SJSA1 (cell line): ENCODE measurements around the gene HSD17B2. TPM values are rescaled to one million over a fixed set of nuclear protein-coding genes. Genes with fewer than 3 reads are reported as not detected.
"Not testable (repeated sequence)": the region's sequence is repeated elsewhere in the genome, so short reads cannot be mapped to it uniquely, and the experiment has no call there.

Experiments used
- DNase-seq, 2 experiments: peaks; one replicate each; pipeline ENCODE4 v3.0.0-alpha.2; 2015 to 2020; ENCODE audit warnings: low spot score in 2 of 2, low read depth in 1 of 2
- H3K27ac ChIP-seq: fragments of 250-450 bp; sonication (Bioruptor Pico); 2 replicates; pipeline ENCODE4 v1.5.1; 2020; ENCODE audit warnings: mild to moderate bottlenecking, moderate library complexity
- H3K27me3 ChIP-seq: fragments of 250-450 bp; sonication (Bioruptor Pico); replicated peaks from 2 replicates; pipeline ENCODE4 v1.5.1; 2020; ENCODE audit warnings: mild to moderate bottlenecking, moderate library complexity
- H3K36me3 ChIP-seq: fragments of 250-450 bp; sonication (Bioruptor Pico); 2 replicates; pipeline ENCODE4 v1.5.1; 2020; ENCODE audit warnings: mild to moderate bottlenecking
- H3K4me1 ChIP-seq: fragments of 250-450 bp; sonication (Bioruptor Pico); replicated peaks from 2 replicates; pipeline ENCODE4 v1.6.1; 2021; ENCODE audit warnings: mild to moderate bottlenecking
- H3K4me3 ChIP-seq: fragments of 250-450 bp; sonication (Bioruptor Pico); 2 replicates; pipeline ENCODE4 v1.5.1; 2020; ENCODE audit warnings: mild to moderate bottlenecking
- H3K9me3 ChIP-seq: fragments of 250-450 bp; sonication (Bioruptor Pico); replicated peaks from 2 replicates; pipeline ENCODE4 v1.5.1; 2020; ENCODE audit warnings: mild to moderate bottlenecking
- total RNA-seq: library from RNA; depleted of rRNA; stranded (reverse); fragments of >200 nt; shearing (Covaris generic); gene quantifications from 2 replicates; pipeline ENCODE4 v1.2.3, GENCODE V29; 2014

The HSD17B2 gene
- total RNA-seq, 1 experiment from 2014 or later, result 2.0 TPM

- Histone ChIP-seq H3K4me1 (no peaks in the 10 kb centered on the region), H3K27ac (no peak overlapping the region), H3K4me3 (no peak overlapping the region), H3K36me3 (no peaks in the 10 kb centered on the region), H3K27me3 (no peaks in the 10 kb centered on the region; the same call in 1 of the 2 replicates), H3K9me3 (no peaks in the 10 kb centered on the region)
- DNase-seq, result no peak
Measured at GRCh38 chr16:82116535-82116934, 81.5 kb downstream of the HSD17B2 start.

- Histone ChIP-seq H3K27me3 (peaks cover under 1% of the 10 kb centered on the region; the same call in 1 of the 2 replicates), H3K4me3 (no peak overlapping the region), H3K9me3 (no peaks in the 10 kb centered on the region), H3K4me1 (no peaks in the 10 kb centered on the region), H3K36me3 (no peaks in the 10 kb centered on the region), H3K27ac (no peak overlapping the region)
- no peak for DNase-seq
Measured at GRCh38 chr16:82118749-82119148, 83.7 kb downstream of the HSD17B2 start.

GRCh38 chr16:82119405-82119804, 84.4 kb downstream of the HSD17B2 start:
- DNase-seq, result no peak
- peaks cover 4% of the 10 kb centered on the region; the same call in 1 of the 2 replicates for H3K27me3 ChIP-seq
- H3K36me3 ChIP-seq, result no peaks in the 10 kb centered on the region
- H3K27ac ChIP-seq, result no peak overlapping the region
- H3K4me1 ChIP-seq, result no peaks in the 10 kb centered on the region
- no peaks in the 10 kb centered on the region for H3K9me3 ChIP-seq
- no peak overlapping the region for H3K4me3 ChIP-seq

GRCh38 chr16:82124651-82125050, 89.6 kb downstream of the HSD17B2 start:
- Histone ChIP-seq H3K27ac (no peak overlapping the region), H3K4me1 (no peaks in the 10 kb centered on the region), H3K4me3 (no peak overlapping the region), H3K36me3 (no peaks in the 10 kb centered on the region), H3K27me3 (peaks cover 7% of the 10 kb centered on the region; the same call in 1 of the 2 replicates), H3K9me3 (no peaks in the 10 kb centered on the region)
- DNase-seq, result no peak

GRCh38 chr16:82129881-82130280, 94.8 kb downstream of the HSD17B2 start:
- H3K27ac ChIP-seq, result no peak overlapping the region
- DNase-seq, result no peak
- no peaks in the 10 kb centered on the region for H3K4me1 ChIP-seq
- no peaks in the 10 kb centered on the region for H3K9me3 ChIP-seq
- H3K36me3 ChIP-seq, result no peaks in the 10 kb centered on the region
- no peak overlapping the region for H3K4me3 ChIP-seq
- peaks cover 3% of the 10 kb centered on the region; the same call in 1 of the 2 replicates for H3K27me3 ChIP-seq

- no peak for DNase-seq
Measured at GRCh38 chr16:82133798-82134197, 98.7 kb downstream of the HSD17B2 start.

GRCh38 chr16:82134846-82135245, 99.8 kb downstream of the HSD17B2 start:
- H3K27ac ChIP-seq, result no peak overlapping the region
- no peaks in the 10 kb centered on the region for H3K27me3 ChIP-seq
- no peak for DNase-seq
- no peaks in the 10 kb centered on the region for H3K9me3 ChIP-seq
- no peaks in the 10 kb centered on the region; the same call in 1 of the 2 replicates for H3K36me3 ChIP-seq
- H3K4me3 ChIP-seq, result no peak overlapping the region
- H3K4me1 ChIP-seq, result no peaks in the 10 kb centered on the region

More at GRCh38 chr16:82133798-82134197, 98.7 kb downstream of the HSD17B2 start:
- Histone ChIP-seq H3K4me3 (no peak overlapping the region), H3K4me1 (no peaks in the 10 kb centered on the region), H3K27ac (no peak overlapping the region), H3K27me3 (no peaks in the 10 kb centered on the region), H3K36me3 (no peaks in the 10 kb centered on the region; the same call in 1 of the 2 replicates), H3K9me3 (no peaks in the 10 kb centered on the region)

- H3K36me3 ChIP-seq, result no peaks in the 10 kb centered on the region; the same call in 1 of the 2 replicates
- H3K27ac ChIP-seq, result no peak overlapping the region
- H3K4me1 ChIP-seq, result no peaks in the 10 kb centered on the region
- H3K9me3 ChIP-seq, result no peaks in the 10 kb centered on the region
- H3K4me3 ChIP-seq, result no peak overlapping the region
- no peak for DNase-seq
- no peaks in the 10 kb centered on the region for H3K27me3 ChIP-seq
Measured at GRCh38 chr16:82135844-82136243, 100.8 kb downstream of the HSD17B2 start.

GRCh38 chr16:82136956-82137821, 102.1 kb downstream of the HSD17B2 start:
- no peak overlapping the region for H3K4me3 ChIP-seq
- no peaks in the 10 kb centered on the region; the same call in 1 of the 2 replicates for H3K36me3 ChIP-seq
- no peaks in the 10 kb centered on the region for H3K9me3 ChIP-seq
- no peaks in the 10 kb centered on the region for H3K4me1 ChIP-seq
- no peak for DNase-seq
- no peak overlapping the region for H3K27ac ChIP-seq
- no peaks in the 10 kb centered on the region for H3K27me3 ChIP-seq

GRCh38 chr16:82137822-82138167, 102.7 kb downstream of the HSD17B2 start:
- no peaks in the 10 kb centered on the region for H3K27me3 ChIP-seq
- H3K4me3 ChIP-seq, result no peak overlapping the region
- H3K27ac ChIP-seq, result no peak overlapping the region
- DNase-seq, result no peak
- H3K36me3 ChIP-seq, result no peaks in the 10 kb centered on the region; the same call in 1 of the 2 replicates
- no peaks in the 10 kb centered on the region for H3K4me1 ChIP-seq
- H3K9me3 ChIP-seq, result no peaks in the 10 kb centered on the region

- Histone ChIP-seq H3K27ac (no peak overlapping the region), H3K27me3 (no peaks in the 10 kb centered on the region), H3K4me3 (no peak overlapping the region), H3K36me3 (no peaks in the 10 kb centered on the region; the same call in 1 of the 2 replicates), H3K4me1 (no peaks in the 10 kb centered on the region), H3K9me3 (no peaks in the 10 kb centered on the region)
- DNase-seq, result no peak
Measured at GRCh38 chr16:82138478-82139285, 103.6 kb downstream of the HSD17B2 start.

GRCh38 chr16:82139286-82139571, 104.2 kb downstream of the HSD17B2 start:
- not testable (repeated sequence) for H3K4me1 ChIP-seq, DNase-seq, H3K4me3 ChIP-seq, H3K27me3 ChIP-seq, H3K36me3 ChIP-seq, H3K9me3 ChIP-seq, H3K27ac ChIP-seq

GRCh38 chr16:82146556-82146955, 111.5 kb downstream of the HSD17B2 start:
- Histone ChIP-seq H3K27me3 (no peaks in the 10 kb centered on the region), H3K27ac (no peak overlapping the region), H3K4me1 (no peaks in the 10 kb centered on the region), H3K4me3 (no peak overlapping the region), H3K36me3 (peaks cover 27% of the 10 kb centered on the region), H3K9me3 (no peaks in the 10 kb centered on the region)
- DNase-seq, result no peak

GRCh38 chr16:82146957-82147356, 111.9 kb downstream of the HSD17B2 start:
- peaks cover 27% of the 10 kb centered on the region for H3K36me3 ChIP-seq
- H3K27me3 ChIP-seq, result no peaks in the 10 kb centered on the region
- no peaks in the 10 kb centered on the region for H3K9me3 ChIP-seq
- DNase-seq, result no peak
- H3K27ac ChIP-seq, result no peak overlapping the region
- H3K4me3 ChIP-seq, result no peak overlapping the region
- no peaks in the 10 kb centered on the region for H3K4me1 ChIP-seq
